Caco-2 (cell line): ENCODE data around the gene CDK5R1. TPM values are rescaled to one million over a fixed set of nuclear protein-coding genes. Genes with fewer than 3 reads are reported as not detected.

Source experiments
- BruUV-seq: library from RNA; stranded (reverse); fragments of 400-500 nt; replicated peaks from 2 replicates; lab custom pipeline; 2021; lab: Mats Ljungman, UMichigan
- CTCF ChIA-PET: fragments of 300-600 bp; sonication (Branson Sonifier 250); formaldehyde crosslinking; loops from one replicate; lab custom pipeline; 2022; ENCODE audit warnings: antibody characterized with exemption; lab: Charles Lee
- POLR2A ChIA-PET: fragments of 300-600 bp; sonication (Branson Sonifier 250); formaldehyde crosslinking; loops from one replicate; lab custom pipeline; 2022; ENCODE audit warnings: antibody characterized with exemption; lab: Charles Lee
- DNase-seq, 2 experiments: peaks; one replicate each; pipeline versions ENCODE4 v3.0.0 to v3.0.0-alpha.2; 2020 to 2022
- H3K27me3 ChIP-seq: replicated peaks from 2 replicates; pipeline ENCODE4 v1.6.0; 2011; ENCODE audit warnings: low read length; ENCODE audit not compliant: control insufficient read depth, insufficient read depth
- H3K36me3 ChIP-seq: 2 replicates; pipeline ENCODE4 v1.5.1; 2011; ENCODE audit warnings: low read length; ENCODE audit not compliant: control insufficient read depth, insufficient read depth
- H3K4me1 ChIP-seq: fragments of 250-450 bp; sonication (Bioruptor Pico); 2 replicates; pipeline ENCODE4 v1.5.1; 2020; ENCODE audit warnings: mild to moderate bottlenecking
- H3K4me3 ChIP-seq: 2 replicates; pipeline ENCODE4 v1.5.1; 2011; ENCODE audit warnings: low read depth, mild to moderate bottlenecking, control low read depth, low read length
- H3K9me3 ChIP-seq: fragments of 250-450 bp; sonication (Bioruptor Pico); 2 replicates; pipeline ENCODE4 v1.5.1; 2020; ENCODE audit warnings: mild to moderate bottlenecking, moderate library complexity
- H3K27ac Mint-ChIP-seq: one replicate; pipeline ENCODE4 v1.8.0; 2022; ENCODE audit warnings: mixed read lengths; ENCODE audit not compliant: unreplicated experiment
- H3K27me3 Mint-ChIP-seq: one replicate; pipeline ENCODE4 v1.8.0; 2022; ENCODE audit warnings: mixed read lengths; ENCODE audit not compliant: insufficient read depth, unreplicated experiment
- H3K36me3 Mint-ChIP-seq: one replicate; pipeline ENCODE4 v1.8.0; 2022; ENCODE audit warnings: mild to moderate bottlenecking, mixed read lengths; ENCODE audit not compliant: insufficient read depth, unreplicated experiment
- H3K4me1 Mint-ChIP-seq: one replicate; pipeline ENCODE4 v1.8.0; 2022; ENCODE audit warnings: low read depth, mixed read lengths; ENCODE audit not compliant: unreplicated experiment
- H3K4me3 Mint-ChIP-seq: one replicate; pipeline ENCODE4 v1.8.0; 2022; ENCODE audit warnings: mild to moderate bottlenecking, moderate library complexity, mixed read lengths; ENCODE audit not compliant: unreplicated experiment
- H3K9me3 Mint-ChIP-seq: one replicate; pipeline ENCODE4 v1.8.0; 2022; ENCODE audit warnings: mixed read lengths; ENCODE audit not compliant: unreplicated experiment
- intact Hi-C: fragments of 100-400 bp; cut with micrococcal nuclease; formaldehyde crosslinking; loops from one replicate; pipeline ENCODE4 v1.10.0; 2022; ENCODE audit not compliant: unreplicated experiment
- total RNA-seq: library from RNA; stranded (reverse); gene quantifications from 2 replicates; pipeline ENCODE4 v1.2.3, GENCODE V29; 2022
- TF ChIP-seq, protein P1 (sequence below), 2 experiments: fragments of 200-600 bp in 1 of 2; IDR thresholded peaks; 1 replicate in 1 of 2; 2 replicates in 1 of 2; pipeline versions ENCODE4 v1.5.1 to v1.8.0; 2011 to 2022; ENCODE audit warnings: antibody characterized with exemption in 1 of 2, control low read depth in 1 of 2, inconsistent platforms in 1 of 2, low read depth in 1 of 2, low read length in 1 of 2, mild to moderate bottlenecking in 1 of 2, moderate library complexity in 1 of 2; ENCODE audit not compliant: insufficient read depth in 1 of 2, severe bottlenecking in 1 of 2, unreplicated experiment in 1 of 2

The CDK5R1 gene
- total RNA-seq, 1 experiment from 2014 or later, result 6.6 TPM

DNA sequence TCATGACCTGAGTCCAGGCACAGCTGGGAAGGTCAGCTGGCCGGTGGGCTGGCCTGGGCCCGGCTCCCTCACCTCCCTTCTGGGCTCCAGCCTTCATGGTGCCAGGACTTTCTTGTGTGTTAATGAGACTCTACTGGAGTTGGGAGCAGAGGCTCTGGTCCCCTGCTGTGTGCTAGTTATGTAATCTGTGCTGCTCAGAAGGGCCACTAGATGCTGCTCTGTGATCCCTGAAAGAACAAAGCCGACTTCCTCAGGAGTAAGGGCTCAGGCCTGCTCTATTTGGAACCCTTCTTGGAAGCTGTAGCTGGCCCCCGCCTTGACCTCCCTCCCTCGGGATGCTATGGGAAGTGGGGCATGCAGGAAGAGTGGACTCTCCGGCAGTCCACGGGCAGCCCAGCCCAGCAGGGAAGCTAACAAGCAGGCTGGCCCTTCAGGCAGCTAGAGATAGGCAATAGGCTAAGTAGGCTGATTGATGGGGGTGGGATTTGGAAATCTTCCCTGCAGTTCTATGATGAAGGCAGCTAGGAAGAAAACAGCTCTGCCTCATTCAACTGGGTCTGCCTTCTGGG is 3.3 kb upstream of the CDK5R1 start:
- peak overlapping the region; percentile 89 for H3K27ac Mint-ChIP-seq
- CTCF ChIA-PET, result interaction anchor here (1.0 to 1.7 kb wide), 2 partner anchors 39 to 271 kb away, joined by 4 to 7 read pairs; partner anchors contain the start of gene PSMD11
- H3K36me3 ChIP-seq, result peaks cover 4% of the 10 kb centered on the region; the same call in 1 of the 2 replicates
- peaks cover 24% of the 10 kb centered on the region for H3K4me1 Mint-ChIP-seq
- TF ChIP-seq, protein P1, sequence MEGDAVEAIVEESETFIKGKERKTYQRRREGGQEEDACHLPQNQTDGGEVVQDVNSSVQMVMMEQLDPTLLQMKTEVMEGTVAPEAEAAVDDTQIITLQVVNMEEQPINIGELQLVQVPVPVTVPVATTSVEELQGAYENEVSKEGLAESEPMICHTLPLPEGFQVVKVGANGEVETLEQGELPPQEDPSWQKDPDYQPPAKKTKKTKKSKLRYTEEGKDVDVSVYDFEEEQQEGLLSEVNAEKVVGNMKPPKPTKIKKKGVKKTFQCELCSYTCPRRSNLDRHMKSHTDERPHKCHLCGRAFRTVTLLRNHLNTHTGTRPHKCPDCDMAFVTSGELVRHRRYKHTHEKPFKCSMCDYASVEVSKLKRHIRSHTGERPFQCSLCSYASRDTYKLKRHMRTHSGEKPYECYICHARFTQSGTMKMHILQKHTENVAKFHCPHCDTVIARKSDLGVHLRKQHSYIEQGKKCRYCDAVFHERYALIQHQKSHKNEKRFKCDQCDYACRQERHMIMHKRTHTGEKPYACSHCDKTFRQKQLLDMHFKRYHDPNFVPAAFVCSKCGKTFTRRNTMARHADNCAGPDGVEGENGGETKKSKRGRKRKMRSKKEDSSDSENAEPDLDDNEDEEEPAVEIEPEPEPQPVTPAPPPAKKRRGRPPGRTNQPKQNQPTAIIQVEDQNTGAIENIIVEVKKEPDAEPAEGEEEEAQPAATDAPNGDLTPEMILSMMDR (IDR thresholded peaks at IDR 0.05; ENCODE audit: insufficient read depth in 1 of 2, low read depth in 1 of 2, low read length in 1 of 2, severe bottlenecking in 1 of 2, unreplicated experiment in 1 of 2), result peak; percentile 34 to 59
- H3K27me3 Mint-ChIP-seq, result no peaks in the 10 kb centered on the region
- H3K27me3 ChIP-seq, result no peaks in the 10 kb centered on the region
- POLR2A ChIA-PET, result no interaction called here
- DNase-seq, result peak in 1 of 2 experiments; percentile 44
- H3K9me3 ChIP-seq, result no peaks in the 10 kb centered on the region
- no TSS peak for BruUV-seq
- intact Hi-C loops, result no loop called here
- H3K36me3 Mint-ChIP-seq, result peaks cover 82% of the 10 kb centered on the region
- H3K4me1 ChIP-seq, result peaks cover 18% of the 10 kb centered on the region
- H3K4me3 ChIP-seq, result no peak overlapping the region
- no peak overlapping the region for H3K4me3 Mint-ChIP-seq
- no peaks in the 10 kb centered on the region for H3K9me3 Mint-ChIP-seq

DNA sequence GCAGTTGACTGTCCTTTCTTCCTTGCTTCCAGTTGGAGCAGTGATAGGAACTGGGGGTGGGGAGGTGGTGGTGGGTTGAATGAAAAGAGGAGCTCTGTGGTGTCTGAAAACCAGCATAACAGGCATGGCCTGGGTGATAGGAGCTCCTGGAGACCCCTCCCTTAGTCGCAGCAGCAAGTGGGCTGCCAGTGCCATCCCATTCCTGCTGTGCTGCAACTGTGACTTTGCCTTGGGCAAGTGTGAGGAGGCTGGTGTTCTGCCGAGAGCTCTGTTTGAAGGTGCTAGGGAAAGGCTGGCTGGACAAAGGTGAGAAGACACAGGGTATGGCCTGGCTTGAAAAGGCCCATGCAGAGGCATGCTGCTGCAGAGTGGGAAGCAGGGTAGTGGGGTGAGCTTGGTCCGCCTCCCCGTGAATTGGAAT is 2.7 kb upstream of the CDK5R1 start:
- H3K36me3 Mint-ChIP-seq, result peaks cover 81% of the 10 kb centered on the region
- H3K27me3 ChIP-seq, result no peaks in the 10 kb centered on the region
- H3K27ac Mint-ChIP-seq, result peak overlapping the region; percentile 89
- no peak for DNase-seq
- H3K4me3 ChIP-seq, result no peak overlapping the region
- POLR2A ChIA-PET, result interaction anchor here (0.6 kb wide), 1 partner anchor 278 kb away, joined by 13 read pairs; no protein-coding TSS in a partner anchor
- peaks cover 18% of the 10 kb centered on the region for H3K4me1 ChIP-seq
- CTCF ChIA-PET, result interaction anchor here (1.0 to 1.7 kb wide), 2 partner anchors 40 to 271 kb away, joined by 4 to 7 read pairs; partner anchors contain the start of gene PSMD11
- no TSS peak for BruUV-seq
- H3K27me3 Mint-ChIP-seq, result no peaks in the 10 kb centered on the region
- peak overlapping the region; percentile 58 for H3K4me3 Mint-ChIP-seq
- H3K4me1 Mint-ChIP-seq, result peaks cover 24% of the 10 kb centered on the region
- H3K9me3 ChIP-seq, result no peaks in the 10 kb centered on the region
- intact Hi-C loops, result no loop called here
- no peaks in the 10 kb centered on the region for H3K9me3 Mint-ChIP-seq
- TF ChIP-seq, protein P1 (IDR thresholded peaks at IDR 0.05; ENCODE audit: insufficient read depth in 1 of 2, low read depth in 1 of 2, low read length in 1 of 2, severe bottlenecking in 1 of 2, unreplicated experiment in 1 of 2), result no peak
- peaks cover 2% of the 10 kb centered on the region; the same call in 1 of the 2 replicates for H3K36me3 ChIP-seq

GRCh38 chr17:32484628-32485027 is 2.2 kb upstream of the CDK5R1 start:
- intact Hi-C loops, result no loop called here
- H3K9me3 ChIP-seq, result no peaks in the 10 kb centered on the region
- Mint-ChIP-seq H3K27ac (peak overlapping the region; percentile 89), H3K4me1 (peaks cover 24% of the 10 kb centered on the region), H3K4me3 (peak overlapping the region; percentile 58), H3K27me3 (no peaks in the 10 kb centered on the region), H3K9me3 (no peaks in the 10 kb centered on the region), H3K36me3 (peaks cover 81% of the 10 kb centered on the region)
- POLR2A ChIA-PET, result interaction anchor here (0.6 kb wide), 1 partner anchor 279 kb away, joined by 13 read pairs; no protein-coding TSS in a partner anchor
- no peak overlapping the region for H3K4me3 ChIP-seq
- TF ChIP-seq, protein P1 (IDR thresholded peaks at IDR 0.05; ENCODE audit: insufficient read depth in 1 of 2, low read depth in 1 of 2, low read length in 1 of 2, severe bottlenecking in 1 of 2, unreplicated experiment in 1 of 2), result no peak
- H3K27me3 ChIP-seq, result no peaks in the 10 kb centered on the region
- DNase-seq, result no peak
- CTCF ChIA-PET, result interaction anchor here (0.7 to 1.7 kb wide), 2 partner anchors 22 to 40 kb away, joined by 4 to 7 read pairs; partner anchors contain the start of gene PSMD11
- peaks cover 2% of the 10 kb centered on the region; the same call in 1 of the 2 replicates for H3K36me3 ChIP-seq
- peaks cover 18% of the 10 kb centered on the region for H3K4me1 ChIP-seq
- BruUV-seq, result no TSS peak
